HG03558 (cell line): ENCODE measurements around the gene OSM.
A peak's percentile ranks its signal among the peaks of the same experiment; 100 is the strongest.

ENCODE experiments used
- ATAC-seq: cut with Tn5 transposase; IDR thresholded peaks from one replicate; pipeline ENCODE4 v1.9.1; 2021; ENCODE audit warnings: moderate number of reproducible peaks; ENCODE audit not compliant: unreplicated experiment; ENCODE audit errors: extremely low read depth

The OSM gene

DNA sequence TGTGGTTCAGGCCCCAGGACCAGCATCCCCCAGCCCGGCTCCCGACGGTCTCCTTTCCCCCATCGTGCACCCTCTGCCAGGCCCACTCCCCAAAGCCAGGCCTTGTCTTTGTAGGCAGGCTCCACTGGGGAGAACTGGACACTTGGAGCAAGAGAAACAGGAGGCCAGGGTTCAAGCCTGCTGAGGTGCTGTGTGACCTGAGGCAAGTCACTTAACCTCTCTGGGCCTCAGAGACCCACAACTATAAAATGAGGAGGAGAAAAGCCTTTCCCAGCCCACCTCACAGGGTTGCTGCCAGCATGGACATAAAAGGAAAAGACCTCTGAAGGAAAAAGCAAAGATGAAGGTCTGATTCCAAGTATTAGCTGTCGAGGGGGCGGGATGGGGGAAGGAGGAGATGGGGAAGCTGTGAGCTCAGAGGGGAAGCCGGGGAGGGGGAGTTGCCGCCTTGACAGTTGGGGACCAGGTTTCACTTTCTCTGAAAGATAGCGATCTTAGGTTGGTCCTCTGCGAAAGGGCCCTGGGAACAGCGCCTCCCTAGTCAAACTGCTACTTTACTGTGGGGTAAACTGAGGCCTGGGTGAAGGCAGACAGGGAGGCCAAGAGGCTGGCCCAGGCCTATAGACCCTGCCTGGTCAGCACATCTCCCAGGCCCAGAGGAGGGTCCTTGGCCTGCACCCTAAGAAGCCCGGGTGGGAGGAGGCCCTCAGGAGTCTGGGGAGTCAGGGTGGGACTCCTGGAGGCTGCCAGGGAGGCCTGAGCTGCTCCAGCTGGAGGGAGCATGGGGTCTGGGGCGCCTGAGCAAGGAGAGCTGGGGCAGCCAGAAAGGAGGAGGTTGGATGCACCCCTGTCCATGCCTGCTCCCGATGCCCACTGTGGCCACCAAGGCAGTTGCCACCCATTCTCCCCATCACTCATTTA is 991 bp upstream of the OSM start:
- no peak for ATAC-seq

DNA sequence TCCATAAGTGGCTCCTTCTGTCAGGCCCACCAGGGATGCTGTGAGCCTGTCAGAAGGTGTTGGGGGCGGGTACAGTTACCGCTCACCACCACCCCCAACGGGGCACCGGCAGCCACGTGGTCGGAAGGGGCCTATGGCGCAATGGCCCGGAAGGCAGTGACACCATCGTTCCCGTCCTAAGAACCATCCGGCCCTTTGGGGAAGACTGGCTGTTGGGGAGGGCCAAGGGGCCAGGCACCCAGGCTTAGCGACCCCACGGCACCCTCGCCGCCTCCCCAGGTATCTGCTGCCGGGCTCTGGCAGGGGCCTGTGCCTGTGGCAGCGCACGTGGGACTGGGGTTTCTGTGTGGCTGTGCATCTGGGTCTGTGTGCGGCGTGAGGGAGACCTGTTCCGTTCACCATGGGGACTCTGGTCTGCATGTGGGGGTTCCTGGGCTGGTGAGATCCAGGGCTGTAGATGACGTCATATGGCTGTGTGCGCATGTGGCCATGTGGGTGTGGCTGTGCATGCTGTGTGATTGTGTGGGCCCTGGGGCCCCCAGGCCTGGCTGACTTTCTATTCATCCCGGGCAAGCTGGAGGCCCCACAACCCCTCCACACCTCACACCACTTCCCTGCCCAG is 717 bp downstream of the OSM start:
- peak; percentile 48 for ATAC-seq

DNA sequence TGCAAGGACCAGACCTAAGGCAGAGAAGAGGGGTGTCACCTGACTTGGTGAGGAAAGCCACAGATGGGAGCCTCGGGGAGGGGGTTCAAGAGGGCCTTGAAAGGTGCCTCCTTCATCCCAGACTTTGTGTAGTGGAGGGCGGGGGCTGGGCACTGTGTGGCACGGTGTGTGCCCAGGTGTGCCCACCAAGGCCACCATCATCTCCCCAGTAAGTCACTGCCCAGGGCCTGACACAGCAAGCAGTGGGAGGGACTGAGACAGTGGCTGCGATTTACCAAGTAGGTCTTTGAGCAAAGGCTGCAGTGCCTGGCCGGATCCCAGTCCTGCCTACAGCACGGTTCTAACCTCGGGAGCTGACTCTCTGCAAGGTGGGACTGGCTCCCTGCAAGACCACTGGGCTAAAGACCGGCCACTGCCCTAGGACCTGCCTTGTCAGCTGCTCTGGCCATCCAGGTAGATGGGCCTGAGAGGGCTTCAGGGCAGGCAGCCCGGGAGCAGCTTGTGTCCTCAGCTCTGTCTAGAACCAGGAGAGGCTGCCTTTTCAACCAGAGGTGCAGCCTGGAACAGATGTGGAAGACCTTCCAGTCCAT is 1.4 kb downstream of the OSM start:
- no peak for ATAC-seq

DNA sequence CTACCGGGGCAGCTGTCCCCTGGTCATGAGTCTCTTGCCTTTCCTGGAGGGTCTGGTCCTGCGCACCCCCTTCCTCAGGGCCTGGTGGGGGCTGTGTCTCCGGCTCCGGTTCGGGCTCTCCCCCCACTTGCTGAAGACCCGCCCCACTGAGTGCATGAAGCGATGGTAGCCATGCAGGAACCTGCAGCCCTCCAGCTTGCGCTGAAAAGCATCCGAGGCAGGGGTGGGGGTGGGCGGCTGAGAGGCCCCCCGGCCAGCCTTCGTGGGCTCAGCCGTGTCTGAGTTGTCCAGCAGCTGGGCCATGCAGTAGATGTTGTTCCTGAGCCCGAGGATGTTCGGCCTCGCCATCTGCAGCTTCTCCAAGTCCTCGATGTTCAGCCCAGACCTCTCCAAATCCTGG is 2.8 kb downstream of the OSM start:
- ATAC-seq: no peak

DNA sequence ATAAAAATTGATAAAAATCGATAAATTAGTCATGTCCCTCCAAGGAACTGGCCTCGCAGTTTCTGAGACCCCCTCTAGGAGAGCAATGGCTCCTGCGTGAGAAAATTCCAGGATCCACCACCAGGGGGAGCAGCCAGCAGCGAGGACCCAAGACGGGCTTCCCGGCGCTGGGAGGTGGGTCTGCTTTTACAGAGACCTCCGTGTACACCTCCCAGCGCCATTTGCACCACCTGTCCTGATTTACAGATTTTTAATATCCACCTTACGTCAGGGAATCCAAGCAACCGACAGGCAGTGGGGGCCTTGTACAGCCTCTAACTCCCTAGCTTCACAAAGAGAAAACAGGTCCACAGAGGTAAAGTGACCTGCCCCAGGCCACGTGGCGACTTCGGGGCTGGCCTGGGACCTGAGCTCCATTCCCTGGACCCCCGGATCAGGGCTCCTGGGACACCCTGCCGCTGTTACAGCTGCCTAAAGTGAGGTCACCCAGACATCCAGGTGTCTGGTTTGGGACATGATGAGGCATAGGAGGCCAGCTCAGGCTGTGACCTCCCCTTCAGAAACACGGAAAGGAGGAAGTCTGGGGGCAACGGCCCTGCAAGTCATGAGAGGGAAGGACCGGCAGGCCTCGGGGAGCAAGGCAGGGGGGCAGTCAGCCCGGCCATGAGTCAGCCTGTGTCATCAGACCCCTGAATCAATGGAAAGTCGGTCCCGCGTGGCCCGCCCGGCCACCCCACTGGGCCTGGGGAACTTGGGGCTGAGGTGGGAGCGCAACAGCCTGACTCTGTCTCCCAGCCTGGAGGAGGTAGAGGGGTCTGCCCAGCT is 3.5 kb downstream of the OSM start:
- ATAC-seq: no peak

DNA sequence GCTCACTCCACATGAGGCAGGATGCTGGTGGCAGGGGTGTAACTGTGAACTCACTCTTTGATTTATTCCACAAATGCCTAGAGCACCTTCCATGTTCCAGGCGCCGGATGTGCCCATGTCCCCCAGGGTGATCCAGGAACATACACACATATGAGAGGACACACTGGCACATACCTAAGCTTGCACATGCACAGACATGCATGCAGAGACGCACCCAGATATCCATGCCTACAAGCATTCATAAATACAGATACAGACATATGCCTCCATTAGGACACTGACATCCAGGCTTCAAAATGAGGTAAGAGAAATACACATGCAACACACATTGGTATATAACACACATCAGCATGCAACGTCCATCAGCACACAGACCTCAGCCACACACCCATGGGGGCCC is 4.5 kb downstream of the OSM start:
- ATAC-seq: no peak

DNA sequence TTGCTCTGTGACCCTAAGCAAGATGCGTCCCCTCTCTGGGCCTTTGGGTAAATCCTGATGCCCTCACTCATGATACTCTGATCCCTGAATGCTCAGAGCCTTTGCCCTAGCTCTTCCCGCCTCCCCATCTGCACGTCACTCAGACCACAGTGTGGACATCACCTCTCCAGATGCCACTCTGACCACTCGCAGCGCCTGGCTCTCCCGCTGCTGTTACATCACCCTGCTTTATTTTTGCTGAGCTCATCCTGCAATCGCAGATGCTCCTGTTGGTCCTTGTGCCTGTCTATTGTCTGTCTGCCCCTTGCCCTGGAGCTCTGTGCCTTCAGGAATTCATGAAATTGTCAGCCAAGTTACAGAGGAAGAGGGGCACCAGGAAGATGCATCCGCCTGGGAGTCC is 5.5 kb downstream of the OSM start:
- no peak for ATAC-seq

DNA sequence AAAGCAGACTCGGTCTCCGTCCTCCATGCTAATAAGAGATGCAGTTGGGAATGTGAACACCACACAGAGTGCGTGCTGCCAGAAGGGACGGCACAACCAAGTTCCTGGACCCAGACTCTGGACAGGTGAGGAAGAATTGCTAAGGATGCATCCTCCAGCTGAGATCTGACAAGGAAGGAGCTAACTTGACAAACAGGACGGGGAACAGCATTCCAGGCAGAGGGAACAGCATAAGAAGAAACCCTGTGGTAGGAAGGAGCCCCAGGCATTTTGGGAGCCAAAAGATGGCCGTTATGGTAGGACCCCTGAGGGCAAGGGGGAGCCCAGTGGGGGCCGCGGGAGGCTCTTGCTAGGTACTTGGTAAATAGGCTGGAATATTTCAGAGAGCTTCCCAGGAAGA is 6.0 kb downstream of the OSM start:
- ATAC-seq: no peak

DNA sequence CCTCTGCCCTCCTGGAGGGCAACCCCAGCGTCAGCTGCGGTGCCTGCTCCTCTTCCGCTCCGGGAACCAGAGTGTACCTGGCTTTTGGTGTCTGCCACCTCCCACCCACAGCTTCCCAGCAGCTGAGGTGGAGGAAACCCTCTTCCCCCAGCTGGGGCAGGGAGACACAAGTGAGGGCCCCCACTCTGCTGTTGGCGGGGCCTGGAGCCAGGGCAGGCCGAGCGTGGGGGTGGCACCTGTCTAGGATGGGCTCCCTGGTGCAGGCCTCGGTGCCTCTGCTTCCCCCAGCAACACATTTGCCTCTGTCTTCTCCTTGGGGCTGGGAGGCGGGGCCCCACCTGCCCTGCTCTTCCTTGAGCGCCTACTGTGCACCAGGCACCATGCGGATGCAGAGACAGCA is 6.4 kb downstream of the OSM start:
- no peak for ATAC-seq

DNA sequence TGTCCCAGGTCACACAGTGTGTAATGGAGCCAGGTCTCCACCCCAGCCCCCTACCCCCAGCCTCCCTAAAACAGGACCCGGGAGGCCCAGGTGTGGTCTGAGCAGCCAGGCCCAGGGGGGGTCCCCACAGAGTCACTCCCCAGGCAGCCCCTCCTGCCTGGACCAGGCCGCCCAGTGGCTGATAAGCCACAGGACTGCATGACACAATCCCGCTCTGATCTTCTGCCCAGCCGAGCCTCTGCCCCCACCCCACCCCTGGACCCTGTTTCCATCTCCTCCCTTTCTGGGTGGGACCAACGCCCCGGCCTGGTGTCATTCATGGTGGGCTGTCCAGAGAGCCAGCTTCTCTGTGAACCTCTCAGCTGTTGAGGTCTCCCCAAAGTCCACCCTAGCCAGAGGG is 12.3 kb downstream of the OSM start:
- no peak for ATAC-seq

DNA sequence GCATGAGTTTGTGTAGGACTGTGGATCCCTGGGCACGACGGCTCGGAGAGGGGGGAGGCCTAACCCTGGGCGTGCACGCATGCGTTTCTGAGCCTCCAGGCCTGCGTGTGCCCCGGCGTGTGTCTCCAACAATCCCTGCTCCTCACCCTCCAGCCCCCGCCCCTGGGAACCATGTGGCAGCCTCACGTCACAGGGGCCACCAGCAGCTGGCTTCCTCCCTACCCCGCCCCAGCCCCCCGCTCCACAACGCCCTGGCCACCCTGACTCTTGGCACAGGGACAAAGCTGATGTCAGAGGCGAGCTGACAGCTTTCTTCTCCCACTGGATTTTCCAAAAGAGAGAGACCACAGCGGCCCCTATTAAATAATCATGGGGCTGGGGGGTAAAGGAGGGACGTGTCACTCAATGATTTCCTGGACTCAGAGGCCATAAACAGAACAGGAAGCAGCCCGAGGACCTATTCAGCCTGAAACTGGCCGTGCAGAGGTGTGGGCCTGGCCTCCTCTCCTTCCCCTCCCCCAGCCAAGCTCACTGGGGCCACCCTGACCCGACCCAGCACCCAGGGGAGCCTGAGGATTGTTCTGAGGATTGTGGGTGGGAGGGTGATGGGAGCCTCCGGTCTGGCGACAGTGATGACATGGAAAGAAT is 13.3 kb downstream of the OSM start:
- ATAC-seq: no peak

DNA sequence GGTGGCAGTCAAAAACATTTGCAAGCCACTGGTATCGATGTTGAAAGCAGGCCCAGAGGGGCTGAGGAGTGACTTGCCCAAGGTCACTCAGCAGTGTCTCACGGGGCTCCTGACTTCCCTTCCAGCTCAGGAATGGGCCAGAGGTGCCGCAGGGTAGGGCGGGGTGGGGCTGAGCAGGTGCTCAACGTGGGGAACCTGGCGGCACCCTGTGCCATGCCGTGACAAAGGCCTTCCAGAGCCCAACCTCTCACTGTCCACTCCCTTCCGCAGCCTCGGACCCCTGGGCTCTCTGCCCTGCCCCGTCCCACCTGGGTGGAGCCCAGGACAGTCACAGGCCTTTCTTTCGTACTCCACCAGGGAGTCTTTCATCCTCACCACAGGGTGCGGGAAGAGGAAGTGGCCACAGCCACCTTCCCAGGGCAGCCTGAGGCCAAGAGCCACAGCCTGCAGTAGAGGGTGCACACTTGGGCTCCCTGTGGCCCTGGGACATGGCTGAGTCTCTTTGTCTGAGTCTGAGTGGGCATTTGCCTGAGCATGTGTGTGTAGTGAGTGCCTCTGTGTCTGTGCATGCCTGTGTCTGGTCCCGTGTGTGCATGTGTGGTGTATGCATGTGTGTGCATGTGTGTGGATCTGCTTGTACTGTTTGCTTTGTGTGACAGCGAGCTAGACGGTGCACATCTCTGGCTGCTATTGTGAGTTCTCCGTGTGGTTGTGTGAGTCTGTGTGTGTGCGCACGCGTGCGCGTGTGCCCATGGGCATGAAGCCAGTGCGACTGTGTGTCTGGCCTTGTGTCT is 14.0 kb downstream of the OSM start:
- ATAC-seq: no peak

DNA sequence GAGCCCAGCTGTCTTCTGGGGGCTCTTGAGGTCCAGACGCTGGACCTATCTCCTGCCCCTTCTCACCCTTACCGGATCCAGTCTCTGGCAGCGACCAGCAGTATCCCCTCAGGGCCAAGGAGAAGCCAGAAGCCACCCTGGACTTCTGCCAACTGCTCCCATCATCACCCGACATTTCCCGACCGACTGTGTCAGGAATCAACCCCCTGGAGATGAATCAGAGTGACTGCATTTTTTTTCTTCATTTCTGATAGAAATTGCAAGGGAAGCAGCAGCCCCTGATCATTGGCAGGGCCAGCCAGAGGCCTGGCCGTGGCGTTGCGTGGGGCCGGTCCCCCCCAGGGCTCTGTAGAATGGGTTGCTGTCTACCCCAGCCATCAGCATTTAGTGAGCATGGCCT is 14.9 kb downstream of the OSM start:
- no peak for ATAC-seq

DNA sequence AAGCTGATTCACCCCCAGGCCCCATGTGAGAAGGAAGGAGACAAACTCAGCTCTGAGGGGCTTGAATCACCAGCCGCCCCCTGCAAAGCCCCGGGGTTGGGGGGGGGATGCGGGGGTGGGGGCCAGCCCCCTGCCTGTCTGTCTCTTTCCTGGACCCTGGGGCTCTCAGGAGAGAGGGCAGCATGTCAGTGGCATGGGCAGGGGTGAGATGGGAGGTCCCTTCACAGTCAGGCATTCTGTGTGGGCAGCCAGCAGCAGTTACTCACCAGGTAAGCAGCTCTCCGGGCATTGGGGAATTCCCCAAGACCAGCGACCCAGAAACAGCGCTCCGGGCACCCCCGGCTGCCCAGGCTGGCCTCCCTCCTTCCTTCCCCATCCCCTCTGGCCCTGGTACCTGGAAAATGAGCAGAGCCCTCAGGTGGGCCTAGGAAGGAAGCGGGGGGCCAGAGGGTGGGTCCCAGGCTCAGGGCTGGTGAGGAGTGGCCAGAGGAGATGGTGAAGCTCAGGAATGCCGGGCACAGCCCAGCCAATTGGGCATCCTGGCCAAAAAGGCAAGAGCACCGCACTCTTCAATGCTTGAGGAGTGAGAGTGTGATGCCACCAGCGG is 15.9 kb downstream of the OSM start:
- ATAC-seq: no peak

DNA sequence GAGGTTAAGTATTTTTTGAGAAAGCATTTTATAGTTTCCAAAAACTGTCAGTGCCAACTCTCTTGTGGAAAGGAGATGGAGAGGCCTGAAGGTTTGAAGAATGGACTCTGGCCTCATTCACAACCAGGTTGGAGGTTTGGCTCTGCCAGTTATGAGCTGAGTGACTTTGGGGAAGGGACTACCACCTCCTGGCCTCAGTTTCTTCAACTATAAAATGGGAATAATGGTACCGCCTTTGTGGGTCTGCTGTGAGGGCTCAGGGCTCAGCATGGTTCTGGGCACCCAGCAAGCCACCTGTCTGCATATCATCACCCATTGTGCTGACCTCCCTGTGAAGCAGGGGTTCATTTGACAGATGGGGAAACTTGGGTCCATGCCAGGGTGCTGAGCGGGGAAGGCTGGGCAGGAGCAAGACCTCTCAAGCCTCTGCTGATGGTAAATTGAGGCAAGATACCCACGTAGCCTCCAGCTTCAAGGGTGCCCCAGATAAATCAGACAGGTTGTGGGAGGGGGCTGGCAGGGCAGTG is 16.5 kb downstream of the OSM start:
- no peak for ATAC-seq

DNA sequence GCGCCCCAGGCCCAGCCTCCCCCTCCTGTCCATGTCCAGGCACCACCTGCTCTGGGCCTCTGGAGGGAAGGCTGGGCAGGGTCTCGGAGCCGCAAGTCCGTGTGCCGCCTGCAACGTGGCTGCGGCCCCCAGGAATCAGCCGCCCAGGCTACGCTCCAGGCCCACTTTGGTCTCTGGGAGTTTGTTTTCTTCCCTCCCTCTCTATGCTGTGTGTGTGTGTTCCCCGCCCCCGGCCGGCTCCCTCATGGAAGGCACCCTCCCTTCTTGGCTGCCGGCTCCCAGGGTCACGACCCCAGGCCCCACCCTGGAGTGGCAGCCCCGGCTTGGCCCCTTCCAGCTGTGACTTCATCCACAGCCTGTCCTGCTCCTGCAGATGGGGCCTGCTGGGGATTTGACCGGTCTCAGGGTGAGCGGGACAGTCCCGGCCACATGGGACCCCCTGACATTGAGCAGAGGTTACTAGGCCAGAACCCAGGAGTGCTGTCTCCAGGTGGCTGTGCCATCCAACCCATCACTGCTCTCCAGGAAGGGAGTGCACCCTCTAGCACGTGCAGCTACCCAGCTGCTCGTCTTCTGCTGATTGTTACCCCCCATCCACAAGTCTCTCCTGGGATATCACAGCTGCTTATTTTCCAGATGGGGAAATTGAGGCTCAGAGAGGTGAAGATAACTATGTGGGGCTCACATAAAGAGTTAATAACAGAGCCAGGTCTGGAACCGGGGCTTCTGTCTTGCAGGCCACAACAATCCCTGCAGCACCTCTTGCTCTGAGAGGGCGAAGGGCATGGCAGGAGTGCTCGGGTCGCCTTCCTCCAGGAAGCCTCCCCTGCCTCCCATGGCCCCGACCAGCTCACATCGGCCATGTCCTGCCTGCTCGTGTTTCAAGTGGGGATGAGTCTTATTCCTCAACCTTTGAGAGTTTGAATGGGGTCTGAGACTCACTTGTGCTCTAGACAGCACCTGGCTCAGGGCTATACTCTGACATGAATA is 17.3 kb downstream of the OSM start:
- no peak for ATAC-seq

DNA sequence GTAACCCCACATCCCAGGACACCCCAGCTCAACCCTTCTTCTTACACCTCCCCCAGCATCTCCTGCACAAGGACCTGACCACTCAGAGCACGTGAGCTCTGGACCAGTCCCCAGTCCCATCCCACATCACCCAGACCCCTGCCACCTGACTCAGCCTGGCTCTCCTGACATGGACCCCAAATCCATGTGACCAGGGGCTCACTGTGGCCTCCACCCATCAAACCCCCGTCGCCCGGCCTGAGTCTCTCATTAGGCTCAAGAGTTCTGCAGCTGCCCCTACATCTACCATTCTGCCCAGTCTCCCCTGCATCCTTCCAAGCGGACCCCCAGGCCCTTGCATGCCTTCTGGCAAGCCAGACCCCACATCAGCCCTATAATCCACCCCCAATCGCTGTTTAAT is 18.2 kb downstream of the OSM start:
- no peak for ATAC-seq

DNA sequence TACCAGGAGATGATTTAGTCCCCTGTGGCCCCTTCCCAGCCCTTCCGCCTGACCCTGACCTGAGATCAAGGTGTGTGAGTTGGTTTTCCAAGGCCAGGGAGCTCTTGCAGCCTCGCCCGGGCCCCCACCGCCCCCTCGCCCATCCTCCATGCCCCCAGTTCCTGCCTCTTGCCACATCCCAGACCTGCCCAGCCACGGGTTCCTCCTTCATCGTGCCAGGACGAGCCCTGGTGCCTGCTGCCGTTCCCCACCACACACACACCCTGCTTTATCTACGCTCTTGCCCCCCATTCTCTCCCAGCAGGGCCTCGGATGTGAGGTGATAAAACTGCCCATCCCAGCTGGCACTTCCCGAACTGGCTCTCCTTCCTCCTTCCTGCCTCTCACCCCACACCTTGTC is 18.7 kb downstream of the OSM start:
- no peak for ATAC-seq
